Osteoblast (primary cell): ENCODE measurements around the gene NUCKS1. TPM values are rescaled to one million over a fixed set of nuclear protein-coding genes. Genes with fewer than 3 reads are reported as not detected.

Experiments used
- DNase-seq: peaks from one replicate; pipeline ENCODE4 v3.0.0; 2011; ENCODE audit warnings: low spot score, mixed read lengths; ENCODE audit not compliant: insufficient read length; ENCODE audit errors: missing footprints
- H2AFZ ChIP-seq: 2 replicates; pipeline ENCODE4 v1.6.0; 2011; ENCODE audit warnings: mild to moderate bottlenecking, low read length
- H3K27ac ChIP-seq: 2 replicates; pipeline ENCODE4 v1.5.1; 2011; ENCODE audit warnings: mild to moderate bottlenecking, low read depth, low read length, moderate library complexity
- H3K27me3 ChIP-seq: 2 replicates; pipeline ENCODE4 v1.6.0; 2012; ENCODE audit warnings: mild to moderate bottlenecking, control low read depth, inconsistent platforms, low read length, moderate library complexity; ENCODE audit not compliant: insufficient read depth
- H3K36me3 ChIP-seq: 2 replicates; pipeline ENCODE4 v1.5.1; 2011; ENCODE audit warnings: mild to moderate bottlenecking, low read length, control low read depth, moderate library complexity; ENCODE audit not compliant: insufficient read depth
- H3K4me1 ChIP-seq: 2 replicates; pipeline ENCODE4 v1.5.1; 2011; ENCODE audit warnings: mild to moderate bottlenecking, low read length, control low read depth, moderate library complexity; ENCODE audit not compliant: insufficient read depth
- H3K4me2 ChIP-seq: 2 replicates; pipeline ENCODE4 v1.6.0; 2011; ENCODE audit warnings: mild to moderate bottlenecking, low read length; ENCODE audit not compliant: insufficient read depth
- H3K4me3 ChIP-seq: fragments of 200-600 bp; sonication (generic); 3 replicates; pipeline ENCODE4 v1.5.1; 2012; ENCODE audit warnings: mild to moderate bottlenecking, low read length, inconsistent platforms; ENCODE audit not compliant: insufficient read depth
- H3K79me2 ChIP-seq: 2 replicates; pipeline ENCODE4 v1.6.0; 2012; ENCODE audit warnings: mild to moderate bottlenecking, low read length, control low read depth, inconsistent platforms; ENCODE audit not compliant: insufficient read depth
- H3K9me3 ChIP-seq: 2 replicates; pipeline ENCODE4 v1.5.1; 2011; ENCODE audit warnings: low read depth, low read length, control low read depth
- H4K20me1 ChIP-seq: 2 replicates; pipeline ENCODE4 v1.6.0; 2012; ENCODE audit warnings: mild to moderate bottlenecking, low read length, control low read depth; ENCODE audit not compliant: insufficient read depth
- total RNA-seq: library from RNA; depleted of rRNA; stranded (reverse); fragments of >200 nt; gene quantifications from 2 replicates; pipeline ENCODE4 v1.2.3, GENCODE V29; 2012
- TF ChIP-seq, protein P1 (sequence below): IDR thresholded peaks from 2 replicates; pipeline ENCODE4 v1.5.1; 2011; ENCODE audit warnings: mild to moderate bottlenecking, low read depth, low read length, moderate library complexity; ENCODE audit errors: extremely low read depth

NUCKS1 gene
- total RNA-seq, 1 donor, result 140 TPM

DNA sequence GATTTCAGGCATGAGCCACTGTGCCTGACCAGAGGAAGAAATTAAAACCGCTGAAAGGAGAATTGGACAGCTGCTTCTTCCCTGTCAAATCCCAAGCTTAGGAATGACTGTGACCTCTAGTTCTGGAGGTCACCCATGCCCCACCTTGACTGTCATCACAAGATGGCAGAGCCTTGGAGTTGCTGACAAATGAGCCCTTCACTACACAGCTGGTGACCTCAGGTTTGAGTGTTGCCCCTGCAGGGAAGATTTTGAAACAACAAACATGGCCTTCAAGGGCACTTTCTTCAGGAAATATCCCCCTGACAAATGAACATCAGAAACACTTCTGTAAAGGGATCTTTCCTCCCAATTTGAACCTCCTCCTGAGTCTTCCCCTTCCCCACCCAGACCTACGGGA is 62.7 kb downstream of the NUCKS1 start:
- no peak overlapping the region for H3K4me2 ChIP-seq
- no peak overlapping the region for H2AFZ ChIP-seq
- no peak for DNase-seq
- H3K4me1 ChIP-seq, result no peaks in the 10 kb centered on the region
- H3K79me2 ChIP-seq, result no peaks in the 10 kb centered on the region
- H4K20me1 ChIP-seq, result no peaks in the 10 kb centered on the region
- H3K4me3 ChIP-seq, result no peak overlapping the region
- TF ChIP-seq, protein P1, sequence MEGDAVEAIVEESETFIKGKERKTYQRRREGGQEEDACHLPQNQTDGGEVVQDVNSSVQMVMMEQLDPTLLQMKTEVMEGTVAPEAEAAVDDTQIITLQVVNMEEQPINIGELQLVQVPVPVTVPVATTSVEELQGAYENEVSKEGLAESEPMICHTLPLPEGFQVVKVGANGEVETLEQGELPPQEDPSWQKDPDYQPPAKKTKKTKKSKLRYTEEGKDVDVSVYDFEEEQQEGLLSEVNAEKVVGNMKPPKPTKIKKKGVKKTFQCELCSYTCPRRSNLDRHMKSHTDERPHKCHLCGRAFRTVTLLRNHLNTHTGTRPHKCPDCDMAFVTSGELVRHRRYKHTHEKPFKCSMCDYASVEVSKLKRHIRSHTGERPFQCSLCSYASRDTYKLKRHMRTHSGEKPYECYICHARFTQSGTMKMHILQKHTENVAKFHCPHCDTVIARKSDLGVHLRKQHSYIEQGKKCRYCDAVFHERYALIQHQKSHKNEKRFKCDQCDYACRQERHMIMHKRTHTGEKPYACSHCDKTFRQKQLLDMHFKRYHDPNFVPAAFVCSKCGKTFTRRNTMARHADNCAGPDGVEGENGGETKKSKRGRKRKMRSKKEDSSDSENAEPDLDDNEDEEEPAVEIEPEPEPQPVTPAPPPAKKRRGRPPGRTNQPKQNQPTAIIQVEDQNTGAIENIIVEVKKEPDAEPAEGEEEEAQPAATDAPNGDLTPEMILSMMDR, result no peak
- H3K27me3 ChIP-seq, result peaks cover 10% of the 10 kb centered on the region
- H3K27ac ChIP-seq, result no peak overlapping the region
- H3K9me3 ChIP-seq, result no peaks in the 10 kb centered on the region
- no peaks in the 10 kb centered on the region for H3K36me3 ChIP-seq

DNA sequence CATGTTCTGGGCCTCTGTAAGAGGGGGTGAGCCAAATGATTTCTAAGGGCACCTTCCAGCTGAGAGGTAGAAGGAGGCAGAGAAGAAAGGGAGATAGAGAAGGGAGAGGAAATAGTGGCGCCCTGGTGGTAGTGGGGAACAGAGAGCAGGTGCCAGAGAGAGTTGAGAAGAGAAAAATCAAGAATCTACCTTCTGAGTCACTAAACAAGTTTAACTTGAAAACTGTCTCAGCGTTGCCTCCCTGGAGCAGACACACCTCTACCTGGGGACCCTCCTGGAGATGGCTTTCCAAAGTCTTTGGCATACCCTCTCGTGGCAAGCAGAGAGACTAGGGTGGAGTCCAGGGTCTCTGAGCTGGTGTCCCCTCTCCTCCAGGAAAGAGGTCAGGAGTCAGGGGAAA is 68.6 kb downstream of the NUCKS1 start:
- Histone ChIP-seq H4K20me1 (no peaks in the 10 kb centered on the region), H3K4me1 (peaks cover 11% of the 10 kb centered on the region), H3K79me2 (no peaks in the 10 kb centered on the region), H3K9me3 (no peaks in the 10 kb centered on the region), H3K27me3 (no peaks in the 10 kb centered on the region), H3K36me3 (no peaks in the 10 kb centered on the region), H3K4me2 (no peak overlapping the region), H2AFZ (no peak overlapping the region), H3K4me3 (no peak overlapping the region), H3K27ac (no peak overlapping the region)
- no peak for DNase-seq
- TF ChIP-seq, protein P1, result no peak

DNA sequence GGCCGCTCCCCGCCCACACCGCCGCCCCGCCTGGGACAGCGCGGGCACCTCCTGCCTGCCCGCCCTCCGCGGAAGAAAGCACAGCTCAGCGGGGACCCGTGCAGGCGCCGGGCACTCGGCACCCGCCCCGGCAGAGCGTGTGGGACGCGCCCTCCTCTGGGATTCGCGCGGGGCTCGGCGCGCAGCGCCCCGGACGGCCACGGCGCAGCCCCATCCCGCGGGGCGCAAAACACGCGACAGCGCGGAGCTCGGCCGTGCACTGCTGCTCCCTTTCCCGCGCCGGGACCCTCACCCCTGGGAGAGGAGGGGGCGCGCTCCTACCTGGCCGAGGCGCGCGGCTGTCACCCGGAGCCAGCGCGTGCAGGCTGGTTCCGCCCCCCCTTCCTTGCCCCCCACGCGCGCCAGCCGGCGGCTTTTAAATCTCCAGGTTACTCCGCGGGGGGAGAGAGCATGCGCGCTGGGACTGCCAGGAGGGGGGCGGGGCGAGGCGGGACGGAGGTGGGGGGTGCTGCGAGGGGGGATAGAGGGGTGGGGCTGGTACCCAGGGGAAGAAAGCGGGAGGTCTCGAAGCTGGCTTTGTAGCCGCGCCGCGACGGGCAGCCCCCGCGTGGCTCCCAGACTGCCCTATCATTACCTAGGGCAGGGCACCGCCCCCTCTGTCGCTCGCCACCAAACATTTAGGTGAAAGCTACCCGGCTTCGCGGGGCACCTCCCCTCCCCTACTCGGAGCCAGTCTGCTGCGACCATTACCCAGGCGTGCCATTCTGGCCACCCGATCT is 69.7 kb downstream of the NUCKS1 start, which contains the start of gene SLC45A3:
Gene SLC45A3 (minus strand): TSS at position 437 of the 779 bp plus-strand sequence. CDS start 15,853 bp downstream, outside the sequence.
- Histone ChIP-seq H3K4me3 (peak within 1 kb of the TSS; percentile 77), H3K36me3 (no peaks in the 10 kb centered on the region), H3K4me2 (peak within 1 kb of the TSS; percentile 87), H4K20me1 (no peaks in the 10 kb centered on the region), H3K4me1 (peaks cover 11% of the 10 kb centered on the region), H3K79me2 (no peaks in the 10 kb centered on the region), H3K9me3 (no peaks in the 10 kb centered on the region), H2AFZ (peak within 1 kb of the TSS; percentile 77), H3K27ac (peak within 1 kb of the TSS; percentile 51), H3K27me3 (no peaks in the 10 kb centered on the region)
- peak; percentile 95 for DNase-seq
- TF ChIP-seq, protein P1, result no peak

DNA sequence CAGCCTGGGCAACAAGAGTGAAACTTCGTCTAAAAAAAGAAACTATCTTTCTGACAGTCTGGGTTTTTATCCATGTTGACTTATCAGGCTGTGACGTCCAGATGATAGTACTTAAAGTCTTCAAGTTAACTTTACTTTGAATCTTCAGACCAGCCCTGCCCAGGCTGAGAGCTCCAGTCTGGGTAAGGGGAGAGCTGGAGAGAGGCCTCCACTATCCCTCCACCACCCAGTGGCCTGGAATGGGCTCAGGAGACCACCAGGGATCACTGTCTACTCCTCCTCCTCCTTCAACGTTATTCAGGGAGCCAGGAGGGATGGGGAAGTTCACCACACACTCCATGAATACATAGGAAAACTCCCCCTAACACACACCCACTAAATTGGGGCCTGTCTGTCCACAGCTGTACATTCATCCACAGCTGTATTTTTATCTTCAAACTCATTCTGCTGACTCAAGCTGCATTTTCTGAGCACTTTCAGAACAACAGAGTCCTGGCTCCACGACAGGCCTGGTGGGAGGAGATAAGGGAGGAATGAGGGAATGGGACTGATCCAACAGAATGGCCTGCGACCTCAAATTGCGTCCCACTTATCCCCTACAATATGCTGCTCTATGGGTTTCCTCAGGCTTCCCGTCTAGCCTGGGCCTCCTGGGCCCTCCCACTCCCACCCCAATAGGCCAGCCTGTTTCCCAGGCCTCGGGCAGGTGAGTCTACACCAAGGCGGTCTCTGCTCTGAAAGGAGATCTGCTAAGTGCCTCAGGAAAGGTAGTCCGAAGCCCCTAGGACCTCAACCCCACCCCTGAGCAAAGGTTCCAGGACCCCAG is 71.5 kb downstream of the NUCKS1 start:
- Histone ChIP-seq H3K9me3 (no peaks in the 10 kb centered on the region), H3K4me1 (peaks cover 11% of the 10 kb centered on the region), H3K79me2 (no peaks in the 10 kb centered on the region), H3K27me3 (no peaks in the 10 kb centered on the region), H3K4me2 (peak overlapping the region; percentile 87), H3K4me3 (no peak overlapping the region), H3K27ac (no peak overlapping the region), H2AFZ (no peak overlapping the region), H4K20me1 (no peaks in the 10 kb centered on the region), H3K36me3 (no peaks in the 10 kb centered on the region)
- peak; percentile 92 for DNase-seq
- TF ChIP-seq, protein P1, result no peak
